HEK293 (cell line): ENCODE results near the gene ARHGAP10.

Source experiments
- CTCF ChIA-PET: fragments of 350-600 bp; formaldehyde crosslinking; extraction: SDS; loops from one replicate; lab custom pipeline; 2021; ENCODE audit warnings: antibody characterized with exemption; lab: Yijun Ruan, JAX
- POLR2A ChIA-PET: fragments of 300-600 bp; formaldehyde crosslinking; extraction: SDS; loops from one replicate; lab custom pipeline; 2020; ENCODE audit warnings: antibody characterized with exemption, inconsistent platforms; lab: Yijun Ruan, JAX
- H3K27ac ChIP-seq: fragments of 200-500 bp; sonication (Bioruptor generic); 2 replicates; pipeline ENCODE4 v1.5.1; 2014; ENCODE audit warnings: low read depth, low read length, control low read depth, inconsistent platforms; ENCODE audit errors: extremely low read depth
- H3K36me3 ChIP-seq, 2 experiments: fragments of 200-500 bp in 1 of 2; sonication (Bioruptor generic) in 1 of 2; 1 replicate in 1 of 2; 2 replicates in 1 of 2; pipeline ENCODE4 v1.5.1; 2014 to 2017; ENCODE audit warnings: inconsistent platforms in 2 of 2, low read length in 2 of 2; ENCODE audit not compliant: control insufficient read depth in 2 of 2, insufficient read depth in 1 of 2
- H3K4me1 ChIP-seq: fragments of 200-500 bp; sonication (Bioruptor generic); 2 replicates; pipeline ENCODE4 v1.5.1; 2014; ENCODE audit warnings: mild to moderate bottlenecking, low read length, inconsistent platforms; ENCODE audit not compliant: control insufficient read depth, insufficient read depth
- H3K4me3 ChIP-seq: 2 replicates; pipeline ENCODE4 v1.5.1; 2011; ENCODE audit warnings: low read depth, mild to moderate bottlenecking, control low read depth, low read length, moderate library complexity
- H3K9me3 ChIP-seq: fragments of 200-500 bp; sonication (Bioruptor generic); 2 replicates; pipeline ENCODE4 v1.5.1; 2014; ENCODE audit warnings: low read depth, low read length, inconsistent platforms; ENCODE audit not compliant: control insufficient read depth, insufficient read depth
- BCL11B ChIP-seq: fragments of 450-650 bp; formaldehyde crosslinking; IDR thresholded peaks from 2 replicates; pipeline ENCODE4 v1.5.1; 2016; ENCODE audit warnings: low read depth, missing biosample characterization, missing genetic modification characterization
- GLI4 ChIP-seq: fragments of 450-650 bp; formaldehyde crosslinking; IDR thresholded peaks from 2 replicates; pipeline ENCODE4 v1.5.1; 2016; ENCODE audit warnings: missing biosample characterization, missing genetic modification characterization
- HOXD13 ChIP-seq: sonication (generic); formaldehyde crosslinking; IDR thresholded peaks from 2 replicates; pipeline ENCODE4 v1.8.0; 2022; ENCODE audit warnings: missing genetic modification reagents, borderline replicate concordance
- KLF9 ChIP-seq: fragments of 450-650 bp; formaldehyde crosslinking; IDR thresholded peaks from 2 replicates; pipeline ENCODE4 v1.5.1; 2016; ENCODE audit warnings: missing biosample characterization, missing genetic modification characterization, low read depth
- MYNN ChIP-seq: fragments of 450-650 bp; formaldehyde crosslinking; IDR thresholded peaks from 2 replicates; pipeline ENCODE4 v1.5.1; 2016; ENCODE audit warnings: missing biosample characterization, missing genetic modification characterization, borderline replicate concordance
- PRDM1 ChIP-seq: fragments of 450-650 bp; formaldehyde crosslinking; IDR thresholded peaks from 2 replicates; pipeline ENCODE4; 2016; ENCODE audit warnings: missing biosample characterization, missing genetic modification characterization
- SETDB1 ChIP-seq: IDR thresholded peaks from one replicate; pipeline ENCODE4 v1.6.1; 2017; ENCODE audit warnings: mild to moderate bottlenecking, low read length, moderate library complexity, mixed read lengths; ENCODE audit not compliant: insufficient read length
- ZBTB48 ChIP-seq: fragments of 450-650 bp; formaldehyde crosslinking; IDR thresholded peaks from 2 replicates; pipeline ENCODE4 v1.5.1; 2016; ENCODE audit warnings: missing biosample characterization, missing genetic modification characterization
- ZEB2 ChIP-seq: fragments of 450-650 bp; formaldehyde crosslinking; IDR thresholded peaks from 2 replicates; pipeline ENCODE4 v1.5.1; 2016; ENCODE audit warnings: missing biosample characterization, missing genetic modification characterization
- ZNF174 ChIP-seq: fragments of 450-650 bp; formaldehyde crosslinking; IDR thresholded peaks from 2 replicates; pipeline ENCODE4 v1.5.0; 2017; ENCODE audit warnings: missing biosample characterization, mild to moderate bottlenecking, missing genetic modification characterization
- ZNF214 ChIP-seq: fragments of 450-650 bp; formaldehyde crosslinking; IDR thresholded peaks from 2 replicates; pipeline ENCODE4 v1.5.1; 2017; ENCODE audit warnings: missing biosample characterization, mild to moderate bottlenecking, missing genetic modification characterization, borderline replicate concordance
- ZNF266 ChIP-seq: fragments of 450-650 bp; formaldehyde crosslinking; IDR thresholded peaks from 2 replicates; pipeline ENCODE4 v1.5.1; 2016; ENCODE audit warnings: missing biosample characterization, missing genetic modification characterization, low read depth
- ZNF416 ChIP-seq: fragments of 450-650 bp; formaldehyde crosslinking; IDR thresholded peaks from 2 replicates; pipeline ENCODE4 v1.5.1; 2016; ENCODE audit warnings: missing biosample characterization, missing genetic modification characterization
- ZNF426 ChIP-seq: fragments of 450-650 bp; formaldehyde crosslinking; IDR thresholded peaks from 2 replicates; pipeline ENCODE4 v1.5.1; 2017; ENCODE audit warnings: missing biosample characterization, missing genetic modification characterization, mild to moderate bottlenecking, inconsistent platforms, moderate library complexity
- ZNF544 ChIP-seq: fragments of 450-650 bp; formaldehyde crosslinking; IDR thresholded peaks from 2 replicates; pipeline ENCODE4 v1.5.0; 2017; ENCODE audit warnings: missing biosample characterization, missing genetic modification characterization
- ZNF555 ChIP-seq: fragments of 450-650 bp; formaldehyde crosslinking; conservative IDR thresholded peaks from 2 replicates; pipeline ENCODE4 v1.5.1; 2017; ENCODE audit warnings: missing biosample characterization, mild to moderate bottlenecking, missing genetic modification characterization, inconsistent platforms
- ZNF558 ChIP-seq: fragments of 450-650 bp; formaldehyde crosslinking; IDR thresholded peaks from 2 replicates; pipeline ENCODE4 v1.5.1; 2016; ENCODE audit warnings: missing biosample characterization, missing genetic modification characterization
- ZNF560 ChIP-seq: fragments of 450-650 bp; formaldehyde crosslinking; IDR thresholded peaks from 2 replicates; pipeline ENCODE4 v1.5.1; 2017; ENCODE audit warnings: missing biosample characterization, missing genetic modification characterization, borderline replicate concordance
- ZNF624 ChIP-seq: fragments of 450-650 bp; formaldehyde crosslinking; IDR thresholded peaks from 2 replicates; pipeline ENCODE4 v1.5.1; 2017; ENCODE audit warnings: missing biosample characterization, missing genetic modification characterization
- ZNF76 ChIP-seq: fragments of 450-650 bp; formaldehyde crosslinking; IDR thresholded peaks from 2 replicates; pipeline ENCODE4; 2016; ENCODE audit warnings: low read depth, missing biosample characterization, missing genetic modification characterization, borderline replicate concordance
- ZNF830 ChIP-seq: fragments of 450-650 bp; IDR thresholded peaks from 2 replicates; pipeline ENCODE4 v1.5.0; 2018; ENCODE audit warnings: missing biosample characterization, missing genetic modification characterization, low read depth, mild to moderate bottlenecking, moderate library complexity
- TF ChIP-seq, protein P1 (sequence below): fragments of 450-650 bp; formaldehyde crosslinking; IDR thresholded peaks from 2 replicates; pipeline ENCODE4 v1.5.1; 2016; ENCODE audit warnings: missing biosample characterization, missing genetic modification characterization
- TF ChIP-seq, protein P2 (sequence below): fragments of 450-650 bp; formaldehyde crosslinking; IDR thresholded peaks from 2 replicates; pipeline ENCODE4 v1.5.1; 2016; ENCODE audit warnings: missing biosample characterization, missing genetic modification characterization
- TF ChIP-seq, protein P3 (sequence below): fragments of 450-650 bp; formaldehyde crosslinking; IDR thresholded peaks from 2 replicates; pipeline ENCODE4 v1.5.1; 2016; ENCODE audit warnings: missing biosample characterization, missing genetic modification characterization
- TF ChIP-seq, protein P4 (sequence below): fragments of 450-650 bp; formaldehyde crosslinking; optimal IDR thresholded peaks from 2 replicates; pipeline ENCODE3; 2016; ENCODE audit warnings: missing biosample characterization, mild to moderate bottlenecking, missing genetic modification characterization

Gene ARHGAP10

DNA sequence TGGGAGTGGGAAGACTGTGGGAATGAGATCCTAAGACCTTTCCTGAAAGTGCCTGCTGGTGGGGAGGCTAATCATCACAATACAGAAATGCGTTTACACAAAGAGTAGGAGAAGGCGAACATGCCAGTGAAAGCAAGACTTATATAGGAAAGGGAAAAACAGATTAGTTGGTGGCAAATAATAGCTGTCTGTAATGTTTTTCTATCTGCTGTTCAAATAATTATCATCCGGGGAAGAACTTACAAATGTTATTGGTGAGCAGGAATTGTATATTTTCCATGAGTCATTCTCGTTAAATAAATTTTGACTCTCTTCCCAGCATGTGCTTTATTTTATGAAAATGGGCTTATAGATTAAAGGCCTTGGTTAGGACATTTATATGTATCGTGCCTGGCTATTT lies 196.5 kb downstream of the ARHGAP10 start (continued):
- TF ChIP-seq PRDM1 (tag by site-specific recombination) = peak; percentile 39; the same call in 1 of the 2 replicates
- TF ChIP-seq ZEB2 (tag by site-specific recombination) = peak; percentile 42; the same call in 1 of the 2 replicates
- no peak for TF ChIP-seq ZNF266 (tag by site-specific recombination)

DNA sequence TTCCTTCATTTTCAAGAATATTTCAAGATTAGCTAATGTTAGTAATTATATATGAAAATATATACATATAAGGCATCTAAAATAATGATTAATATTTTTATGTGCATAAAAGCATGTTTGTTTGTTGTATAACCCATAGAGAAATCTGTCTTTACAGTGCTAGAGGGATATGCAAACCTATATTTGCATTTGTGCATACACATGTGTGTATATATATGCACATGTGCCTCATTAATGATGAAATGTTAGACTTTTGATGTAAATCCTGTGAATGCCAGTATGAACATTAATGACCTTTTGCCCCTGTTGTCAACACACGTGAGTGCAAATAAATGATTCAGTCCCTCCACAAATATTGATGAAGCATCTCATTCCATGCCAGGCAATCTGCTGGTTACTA lies 197.9 kb downstream of the ARHGAP10 start:
- Histone ChIP-seq H3K36me3 (no peaks in the 10 kb centered on the region), H3K4me3 (no peak overlapping the region), H3K4me1 (peaks cover 40% of the 10 kb centered on the region), H3K27ac (no peak overlapping the region), H3K9me3 (no peaks in the 10 kb centered on the region)
- TF ChIP-seq BCL11B (no peak), HOXD13 (CRISPR knock-in tag) (no peak), ZBTB48 (tag by site-specific recombination) (no peak), ZNF426 (tag by site-specific recombination) (no peak), ZNF544 (tag by site-specific recombination) (no peak), KLF9 (no peak), ZNF174 (no peak), ZNF624 (tag by site-specific recombination) (no peak)
- POLR2A ChIA-PET = no interaction called here
- CTCF ChIA-PET = no interaction called here

DNA sequence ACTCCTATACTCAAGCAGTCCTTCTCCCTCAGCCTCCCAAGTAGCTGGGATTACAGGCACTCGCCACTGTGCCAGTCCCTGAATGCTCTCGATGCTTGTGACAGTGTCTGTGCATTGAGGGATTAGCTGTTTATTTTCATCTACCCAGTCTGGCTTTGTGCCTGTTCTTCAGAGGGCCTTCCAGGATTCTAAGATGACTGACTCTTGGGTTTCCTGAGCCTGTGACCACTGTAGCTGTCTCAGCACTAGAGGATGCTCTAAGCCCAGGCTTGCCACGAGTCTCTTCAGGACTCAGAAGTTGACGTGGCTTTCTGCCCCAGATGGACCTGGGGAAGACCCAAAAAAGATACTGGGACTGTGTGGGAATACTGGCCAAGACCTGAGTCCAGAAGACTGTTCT lies 201.4 kb downstream of the ARHGAP10 start:
- H3K9me3 ChIP-seq = no peaks in the 10 kb centered on the region
- peaks cover 21% of the 10 kb centered on the region for H3K4me1 ChIP-seq
- no peak overlapping the region for H3K4me3 ChIP-seq
- TF ChIP-seq ZNF214 (tag by site-specific recombination) = no peak
- TF ChIP-seq, protein P1, sequence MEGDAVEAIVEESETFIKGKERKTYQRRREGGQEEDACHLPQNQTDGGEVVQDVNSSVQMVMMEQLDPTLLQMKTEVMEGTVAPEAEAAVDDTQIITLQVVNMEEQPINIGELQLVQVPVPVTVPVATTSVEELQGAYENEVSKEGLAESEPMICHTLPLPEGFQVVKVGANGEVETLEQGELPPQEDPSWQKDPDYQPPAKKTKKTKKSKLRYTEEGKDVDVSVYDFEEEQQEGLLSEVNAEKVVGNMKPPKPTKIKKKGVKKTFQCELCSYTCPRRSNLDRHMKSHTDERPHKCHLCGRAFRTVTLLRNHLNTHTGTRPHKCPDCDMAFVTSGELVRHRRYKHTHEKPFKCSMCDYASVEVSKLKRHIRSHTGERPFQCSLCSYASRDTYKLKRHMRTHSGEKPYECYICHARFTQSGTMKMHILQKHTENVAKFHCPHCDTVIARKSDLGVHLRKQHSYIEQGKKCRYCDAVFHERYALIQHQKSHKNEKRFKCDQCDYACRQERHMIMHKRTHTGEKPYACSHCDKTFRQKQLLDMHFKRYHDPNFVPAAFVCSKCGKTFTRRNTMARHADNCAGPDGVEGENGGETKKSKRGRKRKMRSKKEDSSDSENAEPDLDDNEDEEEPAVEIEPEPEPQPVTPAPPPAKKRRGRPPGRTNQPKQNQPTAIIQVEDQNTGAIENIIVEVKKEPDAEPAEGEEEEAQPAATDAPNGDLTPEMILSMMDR (tag by site-specific recombination) = peak; percentile 39; the same call in 1 of the 2 replicates
- TF ChIP-seq ZNF266 (tag by site-specific recombination) = no peak
- no peak overlapping the region for H3K27ac ChIP-seq
- ChIA-PET CTCF (no interaction called here), POLR2A (no interaction called here)
- no peaks in the 10 kb centered on the region for H3K36me3 ChIP-seq

DNA sequence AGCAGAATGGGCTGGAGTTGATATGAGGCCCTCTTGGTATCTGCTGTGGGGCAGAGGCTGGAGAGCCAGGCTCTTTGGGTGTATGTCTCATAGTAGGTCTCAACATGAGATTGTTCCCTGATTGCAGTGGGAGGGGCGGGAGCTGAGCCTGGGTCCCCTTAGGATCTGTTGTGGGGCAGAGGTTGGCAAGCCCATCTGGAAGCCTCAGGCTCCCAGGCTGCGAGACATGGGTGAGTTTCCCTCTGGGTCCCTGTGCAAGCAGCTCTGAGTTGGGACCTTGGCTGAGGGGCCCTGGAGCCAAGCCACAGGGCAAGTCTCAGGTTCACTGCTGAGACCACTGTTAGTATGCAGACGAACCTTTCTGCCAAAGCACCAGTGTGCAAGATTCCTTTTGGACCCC lies 201.9 kb downstream of the ARHGAP10 start:
- ChIA-PET CTCF (interaction anchor here (0.6 kb wide), 1 partner anchor 21 kb away, joined by 3 read pairs; no protein-coding TSS in a partner anchor), POLR2A (no interaction called here)
- H3K4me1 ChIP-seq = peaks cover 17% of the 10 kb centered on the region
- no peak for TF ChIP-seq ZNF555 (tag by site-specific recombination)
- TF ChIP-seq ZNF624 (tag by site-specific recombination) = no peak
- TF ChIP-seq, protein P2, sequence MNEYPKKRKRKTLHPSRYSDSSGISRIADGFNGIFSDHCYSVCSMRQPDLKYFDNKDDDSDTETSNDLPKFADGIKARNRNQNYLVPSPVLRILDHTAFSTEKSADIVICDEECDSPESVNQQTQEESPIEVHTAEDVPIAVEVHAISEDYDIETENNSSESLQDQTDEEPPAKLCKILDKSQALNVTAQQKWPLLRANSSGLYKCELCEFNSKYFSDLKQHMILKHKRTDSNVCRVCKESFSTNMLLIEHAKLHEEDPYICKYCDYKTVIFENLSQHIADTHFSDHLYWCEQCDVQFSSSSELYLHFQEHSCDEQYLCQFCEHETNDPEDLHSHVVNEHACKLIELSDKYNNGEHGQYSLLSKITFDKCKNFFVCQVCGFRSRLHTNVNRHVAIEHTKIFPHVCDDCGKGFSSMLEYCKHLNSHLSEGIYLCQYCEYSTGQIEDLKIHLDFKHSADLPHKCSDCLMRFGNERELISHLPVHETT (tag by site-specific recombination) = no peak
- no peak for TF ChIP-seq ZNF560 (tag by site-specific recombination)
- TF ChIP-seq, protein P3, sequence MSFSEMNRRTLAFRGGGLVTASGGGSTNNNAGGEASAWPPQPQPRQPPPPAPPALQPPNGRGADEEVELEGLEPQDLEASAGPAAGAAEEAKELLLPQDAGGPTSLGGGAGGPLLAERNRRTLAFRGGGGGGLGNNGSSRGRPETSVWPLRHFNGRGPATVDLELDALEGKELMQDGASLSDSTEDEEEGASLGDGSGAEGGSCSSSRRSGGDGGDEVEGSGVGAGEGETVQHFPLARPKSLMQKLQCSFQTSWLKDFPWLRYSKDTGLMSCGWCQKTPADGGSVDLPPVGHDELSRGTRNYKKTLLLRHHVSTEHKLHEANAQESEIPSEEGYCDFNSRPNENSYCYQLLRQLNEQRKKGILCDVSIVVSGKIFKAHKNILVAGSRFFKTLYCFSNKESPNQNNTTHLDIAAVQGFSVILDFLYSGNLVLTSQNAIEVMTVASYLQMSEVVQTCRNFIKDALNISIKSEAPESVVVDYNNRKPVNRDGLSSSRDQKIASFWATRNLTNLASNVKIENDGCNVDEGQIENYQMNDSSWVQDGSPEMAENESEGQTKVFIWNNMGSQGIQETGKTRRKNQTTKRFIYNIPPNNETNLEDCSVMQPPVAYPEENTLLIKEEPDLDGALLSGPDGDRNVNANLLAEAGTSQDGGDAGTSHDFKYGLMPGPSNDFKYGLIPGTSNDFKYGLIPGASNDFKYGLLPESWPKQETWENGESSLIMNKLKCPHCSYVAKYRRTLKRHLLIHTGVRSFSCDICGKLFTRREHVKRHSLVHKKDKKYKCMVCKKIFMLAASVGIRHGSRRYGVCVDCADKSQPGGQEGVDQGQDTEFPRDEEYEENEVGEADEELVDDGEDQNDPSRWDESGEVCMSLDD (tag by site-specific recombination) = no peak
- no peak for TF ChIP-seq ZNF76 (tag by site-specific recombination)
- no peak for TF ChIP-seq MYNN (tag by site-specific recombination)
- TF ChIP-seq ZNF830 (tag by site-specific recombination) = no peak
- TF ChIP-seq ZNF558 (tag by site-specific recombination) = no peak
- TF ChIP-seq GLI4 (tag by site-specific recombination) = no peak
- no peak for TF ChIP-seq ZNF416 (tag by site-specific recombination)
- TF ChIP-seq, protein P4, sequence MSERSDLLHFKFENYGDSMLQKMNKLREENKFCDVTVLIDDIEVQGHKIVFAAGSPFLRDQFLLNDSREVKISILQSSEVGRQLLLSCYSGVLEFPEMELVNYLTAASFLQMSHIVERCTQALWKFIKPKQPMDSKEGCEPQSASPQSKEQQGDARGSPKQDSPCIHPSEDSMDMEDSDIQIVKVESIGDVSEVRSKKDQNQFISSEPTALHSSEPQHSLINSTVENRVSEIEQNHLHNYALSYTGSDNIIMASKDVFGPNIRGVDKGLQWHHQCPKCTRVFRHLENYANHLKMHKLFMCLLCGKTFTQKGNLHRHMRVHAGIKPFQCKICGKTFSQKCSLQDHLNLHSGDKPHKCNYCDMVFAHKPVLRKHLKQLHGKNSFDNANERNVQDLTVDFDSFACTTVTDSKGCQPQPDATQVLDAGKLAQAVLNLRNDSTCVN (tag by site-specific recombination) = no peak
- no peak for TF ChIP-seq SETDB1

More for the DNA sequence above, 201.9 kb downstream of the ARHGAP10 start:
- Histone ChIP-seq H3K9me3 (no peaks in the 10 kb centered on the region), H3K4me3 (no peak overlapping the region), H3K27ac (no peak overlapping the region), H3K36me3 (no peaks in the 10 kb centered on the region)
